Activated gamma-delta T cell treated with Interleukin-2 at 50 U/mL for 16 hours (primary cell): ENCODE data around the gene NTM.

ENCODE experiments used
- DNase-seq: peaks from one replicate; pipeline ENCODE4 v3.0.0-alpha.2; 2020

The NTM gene

DNA sequence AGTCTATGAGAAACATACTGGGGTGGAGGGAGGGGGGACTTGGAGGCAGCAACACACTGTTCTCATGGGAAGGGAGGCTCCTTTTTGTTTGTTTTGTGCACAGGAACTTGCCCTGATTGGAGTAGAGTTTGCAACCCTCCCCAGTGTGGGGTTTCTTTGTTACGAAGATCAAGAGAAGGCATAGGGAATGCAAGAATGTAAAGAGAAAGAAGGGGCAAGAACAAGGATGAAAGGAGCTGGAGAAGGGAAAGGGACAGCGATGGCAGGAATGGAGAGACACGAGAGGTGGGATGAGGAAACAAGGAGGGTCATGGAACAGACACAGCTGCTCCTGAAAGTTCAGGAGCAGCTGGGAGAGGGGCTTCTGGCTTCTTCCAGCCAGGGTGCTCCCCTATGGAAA lies 611.7 kb downstream of the NTM start:
- no peak for DNase-seq

GRCh38 chr11:131985846-131986301 lies 615.5 kb downstream of the NTM start:
- no peak for DNase-seq

- DNase-seq: no peak
These were observed 617.3 kb downstream of the NTM start for GRCh38 chr11:131987703-131988102.

DNA sequence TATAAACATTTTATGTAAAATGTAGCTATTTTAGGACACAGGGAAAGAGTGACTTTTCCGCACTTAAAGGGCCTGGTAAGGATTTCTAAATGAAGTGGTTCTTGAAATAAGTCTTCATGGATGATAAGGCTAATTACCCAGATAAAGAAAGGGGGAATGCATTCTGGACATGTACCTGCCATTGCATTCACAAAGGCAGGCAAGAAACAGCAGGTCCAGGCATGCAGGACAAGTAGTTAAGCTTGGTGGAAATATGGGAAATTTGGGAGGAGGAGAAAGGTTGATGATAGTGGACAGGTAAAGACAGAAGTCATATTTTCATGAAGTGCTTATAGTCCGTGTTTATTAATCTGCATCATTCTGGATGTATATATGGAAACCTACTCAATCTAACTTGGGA lies 621.2 kb downstream of the NTM start:
- no peak for DNase-seq

GRCh38 chr11:131993246-131993645 lies 622.8 kb downstream of the NTM start:
- DNase-seq: no peak

DNA sequence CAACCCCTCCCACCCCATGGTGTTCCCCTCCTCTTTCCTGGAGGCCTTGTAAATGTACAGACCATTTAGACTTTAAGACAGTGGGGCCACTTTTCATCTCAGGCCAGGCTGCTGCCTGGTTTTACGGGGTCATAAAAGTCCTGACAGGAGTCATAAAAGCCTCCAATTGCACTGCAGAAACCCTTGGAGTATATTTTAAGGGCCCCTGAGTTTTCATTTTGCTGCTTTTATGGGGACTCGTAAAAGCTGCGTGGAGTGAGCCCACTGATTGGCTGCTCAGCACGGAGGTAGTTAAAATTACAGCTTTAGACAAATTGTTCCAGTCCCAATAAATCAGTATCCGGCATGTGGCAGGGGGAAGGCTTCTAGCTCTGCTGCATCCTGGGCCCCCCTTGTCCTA lies 627.6 kb downstream of the NTM start:
- DNase-seq: no peak

DNA sequence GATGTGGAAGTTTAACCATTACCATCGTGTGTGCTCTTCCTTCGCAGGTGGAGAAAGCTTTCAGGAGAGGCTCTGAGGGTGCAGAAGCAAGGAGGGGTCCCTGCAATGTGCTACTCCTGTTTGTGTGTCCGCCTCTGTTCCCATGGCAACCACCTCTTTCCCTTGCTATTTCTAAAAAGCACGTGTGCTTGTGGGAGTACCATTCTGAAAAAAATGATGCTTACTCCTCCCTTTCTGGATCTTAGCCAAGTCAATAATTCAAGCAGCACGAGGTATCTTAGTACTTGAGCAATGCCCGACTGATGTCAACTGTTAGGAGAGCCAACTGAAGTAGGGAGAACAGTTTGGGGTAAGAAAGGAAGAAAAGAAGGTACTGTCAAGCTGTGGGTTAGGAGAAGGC lies 628.7 kb downstream of the NTM start:
- DNase-seq: no peak

GRCh38 chr11:131999955-132000354 lies 629.5 kb downstream of the NTM start:
- no peak for DNase-seq

- DNase-seq: no peak
These were observed 635.5 kb downstream of the NTM start for GRCh38 chr11:132005887-132006286.

DNA sequence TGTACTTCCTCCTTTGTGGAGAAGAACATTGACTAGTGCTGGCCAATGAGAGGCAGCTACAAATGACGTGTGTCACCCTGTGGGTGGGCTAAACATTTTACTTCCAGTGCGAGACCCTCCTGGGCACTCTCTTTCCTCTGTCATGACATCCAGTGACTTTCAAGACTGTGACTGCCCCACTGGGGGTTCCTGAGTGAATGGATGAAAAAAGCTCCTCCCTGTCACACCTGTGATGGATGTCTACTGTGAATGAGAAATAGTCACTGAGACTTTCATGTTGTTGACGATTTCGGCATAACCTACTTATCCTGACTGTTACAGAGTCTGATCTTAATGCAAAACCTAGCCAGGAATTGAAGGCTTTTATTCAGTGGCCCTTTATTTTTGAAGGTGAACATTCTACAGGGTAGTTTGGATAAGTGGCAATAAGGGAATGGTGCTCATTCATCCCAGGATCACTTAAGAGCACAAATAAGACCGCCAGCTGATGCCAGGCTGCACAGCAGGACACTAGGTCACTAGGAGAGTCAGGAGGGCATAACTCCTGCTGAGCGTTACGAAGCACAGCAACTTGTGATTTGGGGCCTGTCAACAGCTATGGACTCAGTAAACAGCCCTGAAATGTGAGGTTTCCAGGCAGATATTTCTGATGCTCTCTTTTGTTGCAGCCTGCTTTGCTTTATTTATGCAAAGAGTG lies 636.6 kb downstream of the NTM start:
- DNase-seq: no peak

- no peak for DNase-seq
These were observed 637.8 kb downstream of the NTM start for GRCh38 chr11:132008226-132008625.

- no peak for DNase-seq
These were observed 638.5 kb downstream of the NTM start for GRCh38 chr11:132008872-132009271.

- no peak for DNase-seq
These were observed 649.6 kb downstream of the NTM start for GRCh38 chr11:132020001-132020400.

- DNase-seq: no peak
These were observed 651.9 kb downstream of the NTM start for GRCh38 chr11:132022285-132022684.

- no peak for DNase-seq
These were observed 652.5 kb downstream of the NTM start for GRCh38 chr11:132022733-132023478.

- no peak for DNase-seq
These were observed 654.3 kb downstream of the NTM start for GRCh38 chr11:132024587-132025295.

GRCh38 chr11:132026746-132027145 lies 656.3 kb downstream of the NTM start:
- no peak for DNase-seq

DNA sequence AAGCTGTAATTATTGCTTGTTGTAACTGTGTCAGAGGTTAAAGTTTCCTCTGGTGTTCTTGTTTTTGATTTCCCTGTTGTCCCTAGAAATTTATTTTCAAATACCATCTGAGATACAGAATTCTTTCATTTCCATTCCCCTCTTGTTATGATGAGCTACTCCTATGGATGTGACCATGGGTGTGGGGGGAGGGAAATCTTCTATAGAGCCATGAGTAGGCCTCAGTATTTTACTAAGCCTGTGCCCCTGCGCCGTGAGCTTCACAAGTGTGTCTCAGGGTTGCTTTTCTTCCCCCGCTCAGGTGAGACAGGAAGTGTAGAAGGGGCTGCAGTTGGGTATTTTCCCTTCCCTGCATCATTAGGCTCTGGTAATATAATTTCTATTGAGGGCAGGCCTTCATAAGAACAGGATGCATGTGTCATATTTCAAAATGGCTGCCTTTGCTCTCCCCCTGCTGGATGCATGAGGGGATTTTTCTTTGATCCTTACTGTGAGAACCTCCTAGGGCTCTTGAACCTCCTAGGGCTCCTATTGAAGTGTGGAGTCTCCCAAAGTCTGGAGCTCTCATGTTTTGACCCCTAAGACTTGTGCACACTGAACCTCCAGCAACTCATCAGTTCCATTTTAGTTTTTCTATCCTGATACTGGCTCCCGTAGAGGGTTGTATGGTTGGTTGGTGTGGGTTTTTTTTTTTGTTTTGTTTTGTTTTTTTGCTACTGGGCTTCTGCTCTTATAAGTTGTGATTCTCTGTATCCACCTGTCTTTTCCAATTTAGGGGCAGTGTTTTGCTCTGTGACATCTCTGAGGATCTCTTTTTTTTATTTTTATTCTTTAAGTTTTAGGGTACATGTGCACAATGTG lies 658.2 kb downstream of the NTM start:
- no peak for DNase-seq

GRCh38 chr11:132030896-132031295 lies 660.5 kb downstream of the NTM start:
- no peak for DNase-seq

DNA sequence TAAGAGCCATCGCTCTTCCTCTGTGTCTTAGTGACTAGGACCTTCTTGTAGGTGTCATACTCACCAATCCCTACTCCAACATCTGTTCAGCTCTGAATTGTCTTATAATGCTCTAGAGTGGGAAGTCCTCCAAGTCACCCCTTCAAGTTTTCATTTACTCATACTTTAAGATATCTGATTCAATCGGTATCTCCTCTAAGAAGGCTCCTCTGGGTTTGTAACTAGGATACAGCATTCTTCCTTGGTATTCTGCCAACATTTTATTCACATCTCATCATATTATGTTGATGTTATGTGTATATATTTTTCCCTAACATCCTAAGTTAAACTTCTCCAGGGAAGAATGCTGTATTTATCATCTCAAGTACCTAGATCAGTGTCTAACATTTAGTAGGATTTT lies 662.1 kb downstream of the NTM start:
- no peak for DNase-seq

DNA sequence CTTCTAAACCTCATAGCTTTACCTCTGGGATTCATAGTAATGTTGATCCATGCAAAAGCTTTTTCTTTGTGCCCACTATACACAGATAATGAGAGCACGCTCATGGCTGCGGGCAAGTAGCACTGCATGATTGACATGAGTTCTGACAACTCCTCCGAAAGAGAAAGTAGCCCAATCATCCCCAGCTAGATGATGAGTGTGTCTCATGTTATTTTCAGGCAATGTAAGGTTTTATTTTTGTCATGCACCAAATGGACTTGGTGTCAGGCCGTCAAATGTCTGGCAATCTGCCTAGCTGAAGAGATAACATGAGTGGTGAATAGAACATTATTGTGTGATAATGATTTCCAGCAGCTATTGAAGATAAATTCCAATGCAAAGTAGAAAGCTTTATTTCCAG lies 662.6 kb downstream of the NTM start:
- no peak for DNase-seq

DNA sequence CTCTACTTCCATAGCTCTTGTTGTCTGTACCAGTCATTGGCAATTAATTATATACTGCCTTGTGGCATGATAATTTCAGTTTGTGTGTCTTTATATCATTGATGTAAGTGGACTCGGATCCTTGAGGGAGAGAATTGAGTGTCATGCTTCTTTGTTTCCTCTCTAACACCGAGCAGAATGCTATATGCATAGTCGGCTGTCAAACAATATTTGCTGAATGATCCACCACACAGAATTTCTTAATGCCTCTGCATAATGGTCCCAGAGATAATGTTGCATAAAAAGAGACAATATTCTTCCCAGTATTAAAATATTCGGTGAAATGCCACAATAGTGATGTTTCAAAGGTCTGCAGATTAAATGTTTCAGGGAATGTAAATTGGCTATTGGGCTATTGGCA lies 664.8 kb downstream of the NTM start:
- no peak for DNase-seq

- no peak for DNase-seq
These were observed 665.4 kb downstream of the NTM start for GRCh38 chr11:132035766-132036165.
